GM19240 (cell line): ENCODE measurements around the gene TUBB1.
A peak's percentile ranks its signal among the peaks of the same experiment; 100 is the strongest.

ENCODE experiments used
- DNase-seq: peaks from one replicate; pipeline ENCODE4 v3.0.0; 2011; ENCODE audit warnings: low spot score; ENCODE audit not compliant: insufficient read length

Gene TUBB1

DNA sequence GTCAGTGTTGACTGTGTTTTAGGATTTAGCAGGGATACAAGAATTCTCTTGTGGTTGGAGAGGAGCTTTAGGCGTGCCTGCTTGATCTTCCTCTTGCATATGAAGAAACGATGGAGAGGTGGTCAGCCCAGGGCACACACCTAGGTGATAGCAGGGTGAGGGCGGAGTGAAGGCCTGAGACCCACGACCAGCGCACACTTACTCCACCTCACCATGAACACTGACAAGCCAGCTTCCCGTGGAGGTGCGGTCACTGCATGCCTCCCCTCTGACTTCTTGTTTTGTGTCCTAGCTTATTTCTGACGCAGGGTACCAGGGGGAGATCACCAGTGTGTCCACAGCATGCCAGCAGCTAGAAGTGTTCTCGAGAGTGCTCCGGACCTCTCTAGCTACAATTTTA, 30.0 kb upstream of the TUBB1 start:
- no peak for DNase-seq

DNA sequence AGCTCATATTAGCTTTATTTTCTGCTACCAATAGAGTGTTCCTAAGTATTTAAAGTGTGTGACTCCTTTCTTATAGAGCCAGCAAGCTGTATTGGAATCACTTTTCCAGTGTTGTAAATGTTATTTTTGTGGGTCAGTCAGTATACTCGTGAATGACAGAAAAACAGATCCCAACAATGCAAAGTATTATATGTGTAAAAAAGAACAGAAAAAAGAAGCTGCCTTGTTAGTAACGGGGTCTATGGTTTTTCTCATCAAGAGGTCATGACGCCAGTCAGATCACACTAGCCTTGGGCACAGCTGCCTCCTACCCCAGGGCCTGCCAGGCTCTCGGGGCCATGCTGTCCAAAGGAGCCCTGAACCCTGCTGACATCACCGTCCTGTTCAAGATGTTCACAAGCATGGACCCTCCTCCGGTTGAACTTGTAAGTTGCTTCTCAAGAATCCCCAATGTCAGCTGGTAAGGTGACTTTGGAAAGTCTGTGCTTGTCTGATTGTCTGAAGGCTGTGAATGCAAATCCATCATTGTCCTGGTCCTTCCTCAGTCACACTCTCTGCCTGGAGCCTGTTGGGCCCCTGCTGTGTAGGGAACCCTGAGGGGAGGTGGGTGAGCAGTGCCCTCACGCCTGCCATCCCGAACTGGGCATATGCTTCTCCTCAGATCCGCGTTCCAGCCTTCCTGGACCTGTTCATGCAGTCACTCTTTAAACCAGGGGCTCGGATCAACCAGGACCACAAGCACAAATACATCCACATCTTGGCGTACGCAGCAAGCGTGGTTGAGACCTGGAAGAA, 28.4 kb upstream of the TUBB1 start:
- DNase-seq = no peak

DNA sequence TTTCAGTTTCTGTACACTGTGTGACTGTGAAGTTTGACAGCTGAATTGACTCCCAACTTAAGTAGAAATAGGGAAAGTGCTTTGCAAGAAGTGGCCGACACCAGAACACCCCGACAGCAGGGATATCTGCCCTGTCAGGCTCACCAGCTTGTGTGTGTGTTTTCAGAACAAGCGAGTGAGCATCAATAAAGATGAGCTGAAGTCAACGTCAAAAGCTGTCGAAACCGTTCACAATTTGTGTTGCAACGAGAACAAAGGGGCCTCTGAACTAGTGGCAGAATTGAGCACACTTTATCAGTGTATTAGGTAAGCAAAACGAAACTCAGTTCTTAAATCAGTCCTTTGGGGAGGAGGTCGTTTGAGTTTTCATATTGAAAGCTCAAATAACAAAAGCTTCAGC, 27.5 kb upstream of the TUBB1 start:
- DNase-seq = no peak

DNA sequence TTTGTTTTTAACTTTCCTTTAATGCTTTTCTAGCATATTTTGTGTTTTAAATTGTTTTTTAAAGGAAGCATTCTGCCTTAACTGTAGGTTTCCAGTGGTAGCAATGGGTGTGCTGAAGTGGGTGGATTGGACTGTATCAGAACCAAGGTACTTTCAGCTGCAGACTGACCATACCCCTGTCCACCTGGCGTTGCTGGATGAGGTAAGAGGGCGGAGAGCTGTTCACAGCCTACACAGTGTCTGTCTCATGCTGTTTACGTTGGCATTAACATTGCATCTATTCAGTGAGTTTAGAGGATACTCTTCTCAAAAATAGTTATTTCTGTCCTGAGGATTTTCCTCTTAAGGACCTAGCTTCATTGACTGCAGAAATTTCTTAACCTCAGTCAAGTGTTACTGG, 26.3 kb upstream of the TUBB1 start:
- DNase-seq = no peak

DNA sequence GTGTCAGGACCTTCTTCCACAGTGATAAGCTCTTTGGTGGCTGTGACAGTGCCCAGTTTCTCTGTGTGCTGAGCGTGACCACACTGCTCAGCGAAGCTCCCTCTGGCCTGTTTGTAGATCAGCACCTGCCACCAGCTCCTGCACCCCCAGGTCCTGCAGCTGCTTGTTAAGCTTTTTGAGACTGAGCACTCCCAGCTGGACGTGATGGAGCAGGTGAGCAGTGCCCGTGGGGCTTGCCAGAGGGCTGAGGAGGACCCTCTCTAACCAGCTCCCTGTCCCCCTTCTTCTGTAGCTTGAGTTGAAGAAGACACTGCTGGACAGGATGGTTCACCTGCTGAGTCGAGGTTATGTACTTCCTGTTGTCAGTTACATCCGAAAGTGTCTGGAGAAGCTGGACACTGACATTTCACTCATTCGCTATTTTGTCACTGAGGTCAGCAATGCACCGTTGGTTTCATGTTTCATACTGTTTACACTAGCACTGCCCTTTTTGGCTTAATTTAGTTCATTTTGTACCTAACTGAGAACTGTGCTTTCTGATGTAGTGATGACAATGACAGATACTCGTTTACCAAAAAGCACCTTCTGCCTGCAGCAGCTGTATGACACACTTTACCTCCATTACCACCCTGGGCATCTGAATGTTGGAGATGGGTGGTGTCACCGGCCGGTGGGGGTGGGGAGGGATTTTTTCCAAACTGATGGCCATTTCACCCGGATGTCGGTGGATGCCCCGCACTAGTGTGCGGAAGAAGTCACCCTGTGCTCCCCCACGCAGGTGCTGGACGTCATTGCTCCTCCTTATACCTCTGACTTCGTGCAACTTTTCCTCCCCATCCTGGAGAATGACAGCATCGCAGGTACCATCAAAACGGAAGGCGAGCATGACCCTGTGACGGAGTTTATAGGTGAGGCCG, 25.6 kb upstream of the TUBB1 start:
- DNase-seq = no peak

DNA sequence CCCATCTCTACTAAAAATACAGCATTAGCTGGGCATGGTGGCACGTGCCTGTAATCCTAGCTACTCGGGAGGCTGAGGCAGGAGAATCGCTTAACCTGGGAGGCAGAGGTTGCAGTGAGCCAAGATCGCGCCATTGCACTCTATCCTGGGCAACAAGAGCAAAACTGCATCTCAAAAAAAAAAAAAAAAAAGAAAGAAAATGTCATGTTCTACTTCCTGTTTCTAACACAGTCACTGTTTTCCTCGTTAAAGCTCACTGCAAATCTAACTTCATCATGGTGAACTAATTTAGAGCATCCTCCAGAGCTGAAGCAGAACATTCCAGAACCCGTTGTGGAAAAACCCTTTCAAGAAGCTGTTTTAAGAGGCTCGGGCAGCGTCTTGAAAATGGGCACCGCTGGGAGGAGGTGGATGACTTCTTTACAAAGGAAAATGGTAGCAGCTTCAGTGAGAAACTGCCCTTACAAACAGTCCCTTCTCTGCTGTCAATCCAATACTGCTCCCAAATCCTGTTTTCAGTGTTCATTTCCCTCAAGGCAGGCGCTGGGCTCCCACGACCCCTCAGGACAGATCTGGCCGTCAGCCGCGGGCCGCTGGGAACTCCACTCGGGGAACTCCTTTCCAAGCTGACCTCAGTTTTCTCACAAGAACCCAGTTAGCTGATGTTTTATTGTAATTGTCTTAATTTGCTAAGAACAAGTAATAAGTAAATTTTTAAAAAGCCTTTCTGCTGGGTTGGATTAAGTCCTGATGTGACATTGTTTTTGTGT, 24.7 kb upstream of the TUBB1 start:
- DNase-seq = no peak

DNA sequence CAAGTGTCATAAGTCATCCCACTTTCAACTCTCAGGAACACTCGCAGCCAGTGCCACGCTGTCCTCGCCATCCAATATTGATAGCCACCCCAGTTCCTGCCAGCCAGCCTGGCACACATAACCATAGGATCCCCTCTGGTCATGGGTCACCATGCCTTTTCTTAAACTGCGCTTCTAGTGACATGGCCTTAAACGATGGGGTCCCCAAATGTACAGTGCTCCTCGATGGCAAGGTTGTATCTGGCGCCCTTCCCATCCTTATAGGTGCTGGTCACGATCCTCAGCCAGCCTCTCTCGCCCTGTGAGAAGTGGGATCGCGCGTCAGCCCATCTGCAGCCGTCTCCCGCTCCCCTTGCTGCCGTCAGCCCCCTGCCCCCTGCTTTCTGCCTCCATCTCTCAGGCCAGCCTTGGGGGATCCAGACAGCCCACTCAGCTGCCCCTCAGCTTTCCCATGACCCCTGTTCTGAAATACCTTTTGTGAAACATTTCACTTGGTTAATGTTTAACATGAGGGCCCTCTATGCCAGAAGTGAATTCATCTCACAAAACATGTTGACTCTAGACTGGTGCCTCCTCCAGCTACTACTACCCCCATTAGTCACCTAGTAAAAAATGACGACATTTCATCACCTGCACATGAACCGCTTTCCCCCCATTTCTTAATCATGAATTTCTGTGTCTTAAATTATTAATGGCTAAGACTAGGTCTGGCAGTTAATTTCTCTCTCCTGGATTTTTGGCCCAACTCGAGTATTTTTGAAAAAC, 23.6 kb upstream of the TUBB1 start:
- no peak for DNase-seq

DNA sequence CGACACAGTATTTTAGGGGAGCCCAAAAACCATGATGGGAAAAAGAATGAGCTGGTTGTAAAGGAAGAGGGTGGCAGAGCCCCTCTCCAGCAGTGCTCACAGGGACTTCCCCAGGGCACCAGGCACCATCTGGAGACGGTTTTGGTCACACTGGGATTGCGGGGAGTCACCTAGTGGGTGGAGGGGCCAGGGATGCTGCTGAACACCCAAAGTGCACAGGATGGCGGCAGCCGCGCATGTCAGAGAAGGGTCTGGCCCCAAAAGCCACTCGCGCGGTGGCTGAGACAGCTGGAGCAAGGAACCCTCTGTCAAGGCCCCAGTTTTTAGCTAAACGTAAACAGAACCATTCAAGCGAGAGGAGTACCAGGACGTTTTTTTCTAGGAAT, 23.0 kb upstream of the TUBB1 start:
- no peak for DNase-seq

DNA sequence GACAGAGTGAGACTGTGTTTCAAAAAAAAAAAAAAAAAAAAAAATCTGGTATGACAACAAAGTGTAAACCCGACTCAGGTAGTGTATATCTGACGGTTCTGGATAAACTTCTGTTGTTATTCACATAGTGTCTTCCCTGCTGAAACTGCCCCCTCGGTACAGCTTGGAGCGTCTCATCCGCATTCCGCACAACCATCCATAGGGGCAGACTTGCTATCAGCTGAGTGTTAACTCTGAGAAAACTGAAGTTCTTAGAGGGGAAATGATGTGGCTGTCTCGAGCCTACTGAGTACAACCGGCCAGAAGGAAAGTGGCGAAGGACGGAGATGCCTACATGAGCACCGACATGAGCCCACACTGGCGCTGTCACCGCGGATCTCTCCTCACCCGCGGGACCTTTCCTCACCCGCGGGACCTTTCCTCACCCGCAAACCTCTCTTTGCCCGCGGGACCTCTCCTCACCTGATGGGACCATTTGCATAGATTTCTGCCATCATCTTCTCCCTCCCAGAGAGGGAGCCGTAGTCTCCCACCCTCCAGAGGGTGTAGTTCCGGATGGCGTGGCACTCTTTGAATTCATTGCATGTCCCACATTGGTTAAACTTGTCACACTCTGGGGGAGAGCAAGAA, 22.0 kb upstream of the TUBB1 start:
- DNase-seq = no peak

DNA sequence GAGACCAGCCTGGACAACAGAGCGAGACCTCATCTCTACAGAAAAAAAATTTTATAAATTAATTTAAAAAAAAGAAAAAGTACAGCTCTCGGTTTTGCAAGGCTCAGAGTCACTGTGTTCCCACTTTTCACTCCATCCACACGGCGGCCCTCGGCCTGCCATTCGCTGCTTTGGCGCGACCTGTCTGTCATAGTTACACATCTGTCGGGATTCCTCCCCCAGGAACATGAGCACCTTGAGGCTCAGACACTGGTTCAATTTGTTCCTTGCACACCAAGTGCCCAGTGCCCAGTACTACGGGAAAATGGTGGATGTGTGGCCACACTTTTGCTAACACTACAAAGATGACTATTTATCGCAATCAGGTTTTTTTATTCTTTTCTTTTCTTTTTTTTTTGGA, 20.6 kb upstream of the TUBB1 start:
- DNase-seq = no peak

DNA sequence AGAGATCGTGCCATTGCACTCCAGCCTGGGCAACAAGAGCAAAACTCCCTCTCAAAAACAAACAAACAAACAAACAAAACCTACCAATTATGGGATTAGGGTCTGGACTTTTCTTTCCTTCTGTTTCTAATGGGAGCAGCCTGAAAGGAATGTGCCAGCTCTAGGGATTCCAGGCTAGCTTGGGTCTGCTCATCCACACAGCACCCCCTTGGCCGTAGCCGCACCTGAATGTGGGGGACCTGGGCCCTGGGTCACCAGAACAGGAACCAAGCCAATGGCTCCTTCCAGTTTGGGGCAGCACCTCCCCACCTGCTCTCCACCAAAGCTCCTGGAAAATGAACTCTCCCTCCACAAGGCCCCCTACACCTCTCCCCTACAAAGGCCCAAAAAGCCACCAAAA, 18.9 kb upstream of the TUBB1 start:
- DNase-seq = no peak

DNA sequence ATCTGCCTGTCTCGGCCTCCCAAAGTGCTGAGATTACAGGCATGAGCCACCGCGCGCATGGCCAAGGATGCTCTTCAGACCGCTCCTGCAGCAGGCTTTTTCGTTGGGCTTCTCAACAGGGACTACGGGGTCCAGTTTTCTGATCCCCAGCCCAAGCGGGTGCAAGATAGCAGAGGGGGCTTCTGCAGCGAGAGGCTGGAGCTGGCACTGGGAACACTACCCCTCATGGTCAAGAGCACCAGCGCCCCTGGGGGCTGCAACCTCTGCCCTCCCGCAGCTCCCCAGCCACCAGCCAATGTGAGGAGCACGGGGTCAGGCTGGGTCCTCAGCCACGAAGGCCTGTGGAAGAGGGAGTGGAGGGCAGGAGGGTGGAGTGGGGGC, 18.2 kb upstream of the TUBB1 start:
- no peak for DNase-seq

DNA sequence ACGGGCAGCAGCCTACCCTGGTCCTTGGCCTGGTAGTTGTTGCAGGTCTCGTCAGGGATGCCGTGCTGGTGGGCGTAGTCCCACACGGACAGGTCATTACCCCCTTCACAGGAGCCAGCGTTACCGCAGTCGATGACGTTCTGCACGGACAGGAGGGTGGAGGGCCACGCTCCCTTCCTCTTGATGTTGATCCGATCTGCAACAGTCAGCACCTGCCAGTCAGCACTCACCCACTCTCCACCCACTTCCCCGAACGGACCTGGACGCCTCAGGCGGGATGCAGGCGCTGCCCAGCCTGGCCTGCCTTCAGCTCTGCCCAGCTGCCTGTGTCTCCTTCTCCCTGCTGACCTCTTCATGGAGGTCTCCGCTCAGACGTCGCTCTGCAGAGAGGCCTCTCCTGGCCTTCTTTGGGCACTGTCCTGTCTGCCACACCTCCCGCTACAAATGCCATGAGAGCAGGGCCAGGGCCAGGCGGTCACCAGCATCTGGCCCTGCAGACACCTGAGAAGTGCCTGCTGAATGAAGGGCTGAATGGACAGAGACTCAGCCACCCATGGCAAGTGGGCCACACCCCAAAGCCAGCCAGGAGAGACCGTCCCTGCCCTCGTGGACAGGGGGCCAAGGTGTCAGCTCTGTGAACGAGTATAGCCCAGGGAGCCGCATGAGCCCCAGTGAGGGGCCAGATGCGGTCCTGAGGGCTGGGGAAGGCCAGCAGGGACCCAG, 17.6 kb upstream of the TUBB1 start:
- no peak for DNase-seq

DNA sequence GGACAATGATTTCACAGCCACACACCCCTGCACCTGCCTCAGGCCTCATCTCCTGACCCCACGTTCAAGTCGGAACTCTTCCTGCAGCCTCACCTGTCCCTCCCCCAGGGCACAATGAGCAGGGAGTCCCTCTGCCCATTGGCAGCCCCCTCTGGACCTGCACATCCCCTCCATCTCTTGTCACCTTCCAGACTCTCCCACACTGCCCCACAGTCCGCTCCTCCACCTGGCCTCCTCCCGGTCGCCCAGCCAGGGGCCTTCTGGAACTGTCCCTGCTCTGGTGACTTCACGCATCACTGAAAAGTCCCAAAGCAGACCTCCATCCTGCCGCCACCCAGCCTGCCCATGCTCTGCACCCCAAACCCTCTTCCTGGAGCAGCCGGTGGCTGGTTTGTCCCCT, 16.8 kb upstream of the TUBB1 start:
- no peak for DNase-seq

DNA sequence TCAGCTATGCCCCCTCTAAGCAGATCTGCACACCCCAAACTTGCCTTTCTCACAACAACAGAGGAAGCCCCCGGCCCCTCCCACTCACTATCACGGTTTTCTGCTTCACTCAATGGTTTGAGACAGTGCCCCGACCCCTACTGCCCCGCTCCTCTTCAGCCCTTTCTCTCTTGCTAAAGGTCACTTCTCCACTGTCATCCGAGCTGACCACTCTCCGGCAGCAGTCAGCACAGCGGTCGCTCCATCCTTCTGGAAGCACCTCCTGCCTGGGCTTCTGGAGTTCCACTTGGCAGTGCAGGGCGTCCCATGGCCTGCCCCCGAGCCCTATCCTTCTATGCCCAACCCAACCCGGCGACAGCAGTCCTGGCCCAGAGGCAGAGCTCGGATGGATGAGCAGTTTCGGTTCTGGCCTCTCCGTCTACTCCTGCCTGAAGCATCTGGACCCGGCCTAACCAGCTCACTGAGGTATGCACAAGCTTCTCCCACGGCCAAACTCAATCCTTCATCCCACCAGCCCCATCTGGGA, 16.3 kb upstream of the TUBB1 start:
- no peak for DNase-seq

DNA sequence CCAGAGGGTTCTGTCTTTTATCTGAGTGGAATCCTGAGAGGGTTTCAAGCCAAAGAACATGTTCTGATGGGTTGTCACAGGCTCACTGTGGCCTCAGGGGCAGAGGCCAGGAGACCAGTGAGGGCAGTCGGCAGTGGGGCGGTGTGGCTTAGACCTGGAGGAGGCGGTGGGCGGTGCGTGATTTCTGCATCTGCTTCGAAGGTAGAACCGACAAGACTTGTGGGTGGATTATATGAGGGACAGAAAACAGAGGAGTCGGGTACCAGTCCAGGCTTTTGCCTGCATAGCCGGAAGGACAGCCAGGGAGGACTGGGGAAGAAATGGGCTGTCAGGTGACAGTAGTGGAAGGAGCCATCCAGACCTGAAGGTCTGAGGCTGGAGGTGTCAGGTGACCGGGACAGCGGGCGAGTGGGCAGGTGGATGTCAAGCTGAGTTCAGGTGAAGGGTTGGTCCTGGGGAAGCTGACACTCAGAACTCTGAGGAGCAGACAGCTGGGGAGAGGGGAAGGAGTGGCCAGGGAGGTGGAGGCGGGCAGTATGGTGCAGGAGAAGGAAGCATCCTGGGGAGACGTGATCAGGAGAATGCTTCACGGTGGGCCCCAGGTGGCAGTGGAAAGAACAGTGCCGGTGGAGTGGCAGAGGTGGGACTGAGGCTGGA, 15.3 kb upstream of the TUBB1 start:
- no peak for DNase-seq

DNA sequence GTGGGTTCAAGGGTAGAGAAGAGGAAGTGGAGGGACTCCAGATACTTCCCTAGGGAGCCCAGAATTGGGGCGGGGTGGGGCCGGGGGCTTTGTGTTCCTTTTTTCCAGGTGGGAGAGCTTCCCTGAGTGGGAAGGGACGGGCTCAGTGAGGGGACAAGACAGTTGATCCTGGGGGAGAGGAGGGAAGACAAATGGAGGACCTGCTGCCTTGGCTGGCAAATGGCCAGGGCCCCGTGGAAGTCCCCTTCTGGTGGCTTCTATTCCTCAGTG, 14.8 kb upstream of the TUBB1 start:
- no peak for DNase-seq

DNA sequence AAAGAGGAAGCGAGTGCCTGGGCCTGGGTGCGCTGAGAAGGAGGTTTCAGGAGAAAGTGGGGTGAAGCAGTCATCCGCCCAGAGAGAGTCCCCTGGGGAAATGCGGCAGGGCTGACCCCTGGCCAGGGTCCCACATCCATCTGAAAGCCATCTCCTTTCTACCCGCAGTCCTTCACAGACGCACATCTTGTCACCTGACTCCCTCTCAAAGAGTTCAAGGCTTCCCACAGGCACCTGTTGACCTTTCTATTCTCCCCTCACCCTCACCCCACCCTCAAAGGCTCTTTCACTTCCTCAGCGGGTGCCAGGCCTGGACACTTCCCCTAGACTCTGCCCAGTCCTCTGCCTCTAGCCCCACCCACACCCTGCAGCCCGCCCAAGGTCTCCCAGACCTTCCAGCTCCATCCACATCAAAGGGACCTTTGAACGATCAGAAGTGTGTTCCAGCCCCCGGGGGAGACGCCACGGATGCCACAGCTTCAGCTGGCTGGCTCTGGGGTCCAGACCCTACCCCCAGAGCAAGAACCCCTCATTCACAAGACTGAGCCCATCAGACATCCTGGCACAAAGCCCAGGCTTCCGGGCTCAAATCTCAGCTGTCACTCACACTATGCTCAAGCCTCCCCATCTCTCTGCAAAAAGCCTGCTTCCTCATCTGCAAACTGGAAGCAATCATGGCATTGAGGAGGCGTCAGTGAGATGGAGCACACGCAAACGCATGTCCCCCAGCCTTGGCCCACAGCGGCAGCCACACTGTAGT, 14.3 kb upstream of the TUBB1 start:
- DNase-seq = peak; percentile 79
